HepG2 (cell line): Measurements from ENCODE around the gene SAPCD1. TPM values are rescaled to one million over a fixed set of nuclear protein-coding genes. Genes with fewer than 3 reads are reported as not detected.

Experiments used
- IRX3 ChIP-seq: sonication (generic); formaldehyde crosslinking; IDR thresholded peaks from 2 replicates; pipeline ENCODE4 v1.8.1; 2023; ENCODE audit warnings: mild to moderate bottlenecking, low read depth, missing genetic modification reagents, borderline replicate concordance
- KDM4B ChIP-seq: sonication (generic); formaldehyde crosslinking; IDR thresholded peaks from 2 replicates; pipeline ENCODE4 v1.4.0; 2020; ENCODE audit warnings: missing genetic modification reagents
- NCOR1 ChIP-seq: fragments of 200-600 bp; sonication (generic); IDR thresholded peaks from 2 replicates; pipeline ENCODE4 v1.7.0; 2017; ENCODE audit warnings: antibody characterized with exemption, low read length, borderline replicate concordance
- NR2C2 ChIP-seq: sonication (generic); formaldehyde crosslinking; IDR thresholded peaks from 2 replicates; pipeline ENCODE4 v1.4.0; 2020; ENCODE audit warnings: missing genetic modification reagents, mild to moderate bottlenecking, moderate library complexity, borderline replicate concordance
- PHF5A ChIP-seq: IDR thresholded peaks from one replicate; pipeline ENCODE4 v1.6.1; 2018; ENCODE audit warnings: low read depth, missing genetic modification reagents; ENCODE audit not compliant: unreplicated experiment
- RBAK ChIP-seq: sonication (generic); formaldehyde crosslinking; IDR thresholded peaks from 2 replicates; pipeline ENCODE4 v1.5.1; 2020; ENCODE audit warnings: mild to moderate bottlenecking, missing genetic modification reagents
- SATB2 ChIP-seq: sonication (generic); formaldehyde crosslinking; IDR thresholded peaks from 2 replicates; pipeline ENCODE4 v1.5.0; 2020; ENCODE audit warnings: missing genetic modification reagents
- SOX13 ChIP-seq, 3 experiments: fragments of 450-650 bp in 1 of 3; sonication (generic) in 1 of 3; formaldehyde crosslinking in 1 of 3; IDR thresholded peaks in 2 of 3; conservative IDR thresholded peaks in 1 of 3; 2 replicates each; pipeline versions ENCODE4 v1.5.0 to v1.6.1; 2016 to 2020; ENCODE audit warnings: antibody characterized with exemption in 1 of 3, mild to moderate bottlenecking in 1 of 3, missing compliant biosample characterization in 1 of 3, missing genetic modification reagents in 1 of 3, moderate library complexity in 1 of 3
- ZKSCAN5 ChIP-seq: sonication (generic); formaldehyde crosslinking; IDR thresholded peaks from 2 replicates; pipeline ENCODE4 v1.5.1; 2020; ENCODE audit warnings: mild to moderate bottlenecking, missing genetic modification reagents
- ZNF101 ChIP-seq: sonication (generic); formaldehyde crosslinking; IDR thresholded peaks from 2 replicates; pipeline ENCODE4 v1.4.0; 2020; ENCODE audit warnings: mild to moderate bottlenecking, low read depth, missing genetic modification reagents, borderline replicate concordance
- ZNF550 ChIP-seq: sonication (generic); formaldehyde crosslinking; IDR thresholded peaks from 2 replicates; pipeline ENCODE4 v1.4.0; 2020; ENCODE audit warnings: mild to moderate bottlenecking, missing genetic modification reagents, borderline replicate concordance
- ZNF557 ChIP-seq: sonication (generic); formaldehyde crosslinking; IDR thresholded peaks from 2 replicates; pipeline ENCODE4 v1.4.0; 2020; ENCODE audit warnings: missing genetic modification reagents
- ZNF746 ChIP-seq: sonication (generic); formaldehyde crosslinking; IDR thresholded peaks from 2 replicates; pipeline ENCODE4 v1.8.0; 2022; ENCODE audit warnings: mild to moderate bottlenecking, missing genetic modification reagents
- polyA plus RNA-seq, 8 experiments: library from polyadenylated mRNA; depleted of rRNA in 3 of 8; stranded (reverse) in 7 of 8; unstranded in 1 of 8; fragments of >200 nt; fragmentation: Illumina TruSeq in 4 of 8; extraction: Trizol in 4 of 8; gene quantifications; 2 replicates each; pipeline versions ENCODE4 v1.2.1 to v1.2.3, GENCODE V29; 2011 to 2016; ENCODE audit warnings: low read depth in 4 of 8, missing spikeins in 1 of 8, mixed read lengths in 1 of 8; ENCODE audit not compliant: insufficient read depth in 1 of 8
- total RNA-seq, 5 experiments: library from RNA; depleted of rRNA; stranded (reverse); fragments of >200 nt; fragmentation: Illumina TruSeq; extraction: Trizol; gene quantifications; 2 replicates each; pipeline ENCODE4 v1.2.3, GENCODE V29; 2016; ENCODE audit warnings: low read depth in 1 of 5
- TF ChIP-seq, protein P1 (sequence below): sonication (generic); formaldehyde crosslinking; IDR thresholded peaks from 2 replicates; pipeline ENCODE4 v1.8.0; 2022; ENCODE audit warnings: mild to moderate bottlenecking, missing genetic modification reagents, moderate library complexity
- TF ChIP-seq, protein P2 (sequence below): sonication (generic); formaldehyde crosslinking; IDR thresholded peaks from 2 replicates; pipeline ENCODE4 v1.8.0; 2022; ENCODE audit warnings: mild to moderate bottlenecking, missing genetic modification reagents
- TF ChIP-seq, protein P3 (sequence below): sonication (generic); formaldehyde crosslinking; IDR thresholded peaks from 2 replicates; pipeline ENCODE4 v1.4.0; 2020; ENCODE audit warnings: low read depth, missing genetic modification reagents
- TF ChIP-seq, protein P4 (sequence below): sonication (generic); formaldehyde crosslinking; IDR thresholded peaks from 2 replicates; pipeline ENCODE4 v1.5.1; 2020; ENCODE audit warnings: missing genetic modification reagents, mild to moderate bottlenecking, borderline replicate concordance
- TF ChIP-seq, protein P5 (sequence below): sonication (generic); formaldehyde crosslinking; IDR thresholded peaks from 2 replicates; pipeline ENCODE4 v1.8.0; 2022; ENCODE audit warnings: low read depth, missing genetic modification reagents

SAPCD1 gene
- total and polyA plus RNA-seq, 2 of the 13 experiments (the other 11 are each of a cell fraction or from before 2014, with no cell fraction given), result 2.5 to 3.9 TPM

DNA sequence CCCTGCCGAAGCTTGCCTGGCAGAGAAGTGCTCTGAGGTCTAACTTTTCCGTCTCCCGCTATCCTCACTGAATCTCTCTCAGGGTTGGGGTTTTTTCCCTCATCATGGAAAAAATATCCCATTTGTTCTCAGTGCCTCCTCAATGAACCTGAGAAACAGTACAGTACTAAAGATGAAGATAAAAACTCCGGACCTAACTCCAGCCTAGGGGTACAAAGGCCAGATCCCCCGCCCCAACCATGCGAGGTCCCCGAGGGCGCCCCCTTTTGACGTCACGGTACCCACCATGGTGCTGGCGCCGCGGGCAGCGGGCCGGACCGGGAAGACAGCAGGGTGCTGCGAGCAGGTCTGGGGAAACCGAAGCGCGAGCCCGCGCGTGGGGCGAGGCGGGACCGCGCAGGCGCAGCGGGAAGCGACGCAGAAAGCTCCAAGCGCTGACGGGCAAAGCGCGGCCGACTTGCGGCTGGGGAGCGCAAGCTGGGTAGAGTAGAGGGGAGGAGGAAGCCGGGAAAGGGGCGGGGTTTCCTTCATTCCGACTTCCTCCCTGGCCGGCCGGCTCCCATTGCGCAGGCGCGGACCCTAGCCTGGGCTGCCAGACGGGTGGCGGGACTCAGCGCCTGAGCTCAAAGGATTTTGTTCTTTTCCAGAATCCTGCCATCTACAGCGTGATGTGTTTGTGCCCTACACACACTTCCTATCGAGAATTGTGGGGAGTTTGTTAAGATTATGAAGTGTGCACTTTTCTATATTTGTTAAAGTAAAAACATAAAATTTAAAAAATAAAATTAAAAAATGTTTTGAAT, 44.2 kb downstream of the SAPCD1 start, which contains the start of gene LSM2 (continued):
- peak; percentile 47 for TF ChIP-seq KDM4B (CRISPR knock-in tag)
- 0 out of 2 replicates have a peak, but pooled peaks have one; percentile 80 for TF ChIP-seq ZNF101 (CRISPR knock-in tag)
- peak; percentile 75; the same call in 1 of the 2 replicates for TF ChIP-seq SATB2 (CRISPR knock-in tag)
- TF ChIP-seq, protein P1, sequence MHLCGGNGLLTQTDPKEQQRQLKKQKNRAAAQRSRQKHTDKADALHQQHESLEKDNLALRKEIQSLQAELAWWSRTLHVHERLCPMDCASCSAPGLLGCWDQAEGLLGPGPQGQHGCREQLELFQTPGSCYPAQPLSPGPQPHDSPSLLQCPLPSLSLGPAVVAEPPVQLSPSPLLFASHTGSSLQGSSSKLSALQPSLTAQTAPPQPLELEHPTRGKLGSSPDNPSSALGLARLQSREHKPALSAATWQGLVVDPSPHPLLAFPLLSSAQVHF (CRISPR knock-in tag), result peak; percentile 71; the same call in 1 of the 2 replicates
- TF ChIP-seq, protein P2, sequence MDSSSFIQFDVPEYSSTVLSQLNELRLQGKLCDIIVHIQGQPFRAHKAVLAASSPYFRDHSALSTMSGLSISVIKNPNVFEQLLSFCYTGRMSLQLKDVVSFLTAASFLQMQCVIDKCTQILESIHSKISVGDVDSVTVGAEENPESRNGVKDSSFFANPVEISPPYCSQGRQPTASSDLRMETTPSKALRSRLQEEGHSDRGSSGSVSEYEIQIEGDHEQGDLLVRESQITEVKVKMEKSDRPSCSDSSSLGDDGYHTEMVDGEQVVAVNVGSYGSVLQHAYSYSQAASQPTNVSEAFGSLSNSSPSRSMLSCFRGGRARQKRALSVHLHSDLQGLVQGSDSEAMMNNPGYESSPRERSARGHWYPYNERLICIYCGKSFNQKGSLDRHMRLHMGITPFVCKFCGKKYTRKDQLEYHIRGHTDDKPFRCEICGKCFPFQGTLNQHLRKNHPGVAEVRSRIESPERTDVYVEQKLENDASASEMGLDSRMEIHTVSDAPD, result peak; percentile 79; the same call in 1 of the 2 replicates
- TF ChIP-seq, protein P3, sequence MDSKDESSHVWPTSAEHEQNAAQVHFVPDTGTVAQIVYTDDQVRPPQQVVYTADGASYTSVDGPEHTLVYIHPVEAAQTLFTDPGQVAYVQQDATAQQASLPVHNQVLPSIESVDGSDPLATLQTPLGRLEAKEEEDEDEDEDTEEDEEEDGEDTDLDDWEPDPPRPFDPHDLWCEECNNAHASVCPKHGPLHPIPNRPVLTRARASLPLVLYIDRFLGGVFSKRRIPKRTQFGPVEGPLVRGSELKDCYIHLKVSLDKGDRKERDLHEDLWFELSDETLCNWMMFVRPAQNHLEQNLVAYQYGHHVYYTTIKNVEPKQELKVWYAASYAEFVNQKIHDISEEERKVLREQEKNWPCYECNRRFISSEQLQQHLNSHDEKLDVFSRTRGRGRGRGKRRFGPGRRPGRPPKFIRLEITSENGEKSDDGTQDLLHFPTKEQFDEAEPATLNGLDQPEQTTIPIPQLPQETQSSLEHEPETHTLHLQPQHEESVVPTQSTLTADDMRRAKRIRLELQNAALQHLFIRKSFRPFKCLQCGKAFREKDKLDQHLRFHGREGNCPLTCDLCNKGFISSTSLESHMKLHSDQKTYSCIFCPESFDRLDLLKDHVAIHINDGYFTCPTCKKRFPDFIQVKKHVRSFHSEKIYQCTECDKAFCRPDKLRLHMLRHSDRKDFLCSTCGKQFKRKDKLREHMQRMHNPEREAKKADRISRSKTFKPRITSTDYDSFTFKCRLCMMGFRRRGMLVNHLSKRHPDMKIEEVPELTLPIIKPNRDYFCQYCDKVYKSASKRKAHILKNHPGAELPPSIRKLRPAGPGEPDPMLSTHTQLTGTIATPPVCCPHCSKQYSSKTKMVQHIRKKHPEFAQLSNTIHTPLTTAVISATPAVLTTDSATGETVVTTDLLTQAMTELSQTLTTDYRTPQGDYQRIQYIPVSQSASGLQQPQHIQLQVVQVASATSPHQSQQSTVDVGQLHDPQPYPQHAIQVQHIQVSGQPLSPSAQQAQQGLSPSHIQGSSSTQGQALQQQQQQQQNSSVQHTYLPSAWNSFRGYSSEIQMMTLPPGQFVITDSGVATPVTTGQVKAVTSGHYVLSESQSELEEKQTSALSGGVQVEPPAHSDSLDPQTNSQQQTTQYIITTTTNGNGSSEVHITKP (CRISPR knock-in tag), result peak; percentile 89
- no peak for TF ChIP-seq SOX13 (IDR thresholded peaks at IDR 0.05)
- peak in 1 of 2 experiments; percentile 54; a peak in 2 of 4 replicates for TF ChIP-seq SOX13 (CRISPR knock-in tag; conservative IDR thresholded peaks at IDR 0.05 in 1 of 2, IDR thresholded peaks at IDR 0.05 in 1 of 2)
- peak; percentile 89 for TF ChIP-seq NR2C2 (CRISPR knock-in tag)
- TF ChIP-seq ZNF557 (CRISPR knock-in tag), result no peak
- TF ChIP-seq ZKSCAN5, result no peak
- TF ChIP-seq, protein P4, sequence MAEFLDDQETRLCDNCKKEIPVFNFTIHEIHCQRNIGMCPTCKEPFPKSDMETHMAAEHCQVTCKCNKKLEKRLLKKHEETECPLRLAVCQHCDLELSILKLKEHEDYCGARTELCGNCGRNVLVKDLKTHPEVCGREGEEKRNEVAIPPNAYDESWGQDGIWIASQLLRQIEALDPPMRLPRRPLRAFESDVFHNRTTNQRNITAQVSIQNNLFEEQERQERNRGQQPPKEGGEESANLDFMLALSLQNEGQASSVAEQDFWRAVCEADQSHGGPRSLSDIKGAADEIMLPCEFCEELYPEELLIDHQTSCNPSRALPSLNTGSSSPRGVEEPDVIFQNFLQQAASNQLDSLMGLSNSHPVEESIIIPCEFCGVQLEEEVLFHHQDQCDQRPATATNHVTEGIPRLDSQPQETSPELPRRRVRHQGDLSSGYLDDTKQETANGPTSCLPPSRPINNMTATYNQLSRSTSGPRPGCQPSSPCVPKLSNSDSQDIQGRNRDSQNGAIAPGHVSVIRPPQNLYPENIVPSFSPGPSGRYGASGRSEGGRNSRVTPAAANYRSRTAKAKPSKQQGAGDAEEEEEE (CRISPR knock-in tag), result no peak
- 0 out of 2 replicates have a peak, but pooled peaks have one; percentile 87 for TF ChIP-seq IRX3 (CRISPR knock-in tag)
- peak; percentile 84 for TF ChIP-seq NCOR1
- TF ChIP-seq, protein P5, sequence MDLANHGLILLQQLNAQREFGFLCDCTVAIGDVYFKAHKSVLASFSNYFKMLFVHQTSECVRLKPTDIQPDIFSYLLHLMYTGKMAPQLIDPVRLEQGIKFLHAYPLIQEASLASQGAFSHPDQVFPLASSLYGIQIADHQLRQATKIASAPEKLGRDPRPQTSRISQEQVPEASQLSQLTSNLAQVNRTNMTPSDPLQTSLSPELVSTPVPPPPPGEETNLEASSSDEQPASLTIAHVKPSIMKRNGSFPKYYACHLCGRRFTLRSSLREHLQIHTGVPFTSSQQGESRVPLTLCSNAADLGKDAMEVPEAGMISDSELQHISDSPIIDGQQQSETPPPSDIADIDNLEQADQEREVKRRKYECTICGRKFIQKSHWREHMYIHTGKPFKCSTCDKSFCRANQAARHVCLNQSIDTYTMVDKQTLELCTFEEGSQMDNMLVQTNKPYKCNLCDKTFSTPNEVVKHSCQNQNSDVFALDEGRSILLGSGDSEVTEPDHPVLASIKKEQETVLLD (CRISPR knock-in tag), result peak; percentile 89
- TF ChIP-seq RBAK (CRISPR knock-in tag), result 0 out of 2 replicates have a peak, but pooled peaks have one; percentile 52
- TF ChIP-seq ZNF746 (CRISPR knock-in tag), result no peak
- no peak for TF ChIP-seq ZNF550 (CRISPR knock-in tag)
- no peak for TF ChIP-seq PHF5A (CRISPR knock-in tag)
